Measurements from ENCODE around the gene FUS.

Gene FUS

DNA sequence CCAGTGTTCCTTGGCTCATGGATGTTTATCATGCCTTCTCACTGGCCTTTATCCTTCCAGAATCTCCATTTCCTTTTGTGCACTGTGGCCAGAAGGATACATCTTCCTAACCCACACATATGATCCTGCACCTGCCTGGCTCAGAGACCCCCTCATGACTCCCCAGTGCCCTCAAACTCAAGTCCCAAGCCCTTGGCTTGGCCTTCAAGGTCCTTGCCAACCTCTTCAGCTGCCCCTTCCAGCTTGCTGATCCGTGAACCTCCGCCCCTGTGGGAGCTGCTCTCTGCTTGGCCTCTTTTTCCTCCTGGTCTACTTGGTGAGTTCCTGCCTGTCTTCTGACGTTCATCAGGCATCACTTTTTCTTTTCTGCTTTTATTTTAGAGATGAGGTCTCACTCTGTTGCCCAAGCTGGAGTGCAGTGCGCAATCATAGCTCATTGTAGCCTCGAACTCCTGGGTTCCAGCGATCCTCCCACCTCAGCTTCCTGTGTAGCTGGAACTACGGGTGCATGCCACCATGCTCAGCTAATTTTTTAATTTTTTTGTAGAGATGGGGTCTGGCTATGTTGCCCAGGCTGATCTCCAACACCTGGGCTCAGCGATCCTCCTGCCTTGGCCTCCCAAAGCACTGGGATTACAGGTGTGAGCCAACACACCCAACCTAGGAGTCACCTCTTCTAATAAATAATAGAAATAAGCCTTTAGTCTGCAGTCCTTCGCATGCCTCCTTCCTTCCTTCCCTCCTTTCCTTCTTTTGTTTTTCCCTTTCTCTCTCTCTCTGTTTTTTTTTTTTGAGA, 25.1 kb downstream of the FUS start:
- no peak for DNase-seq

DNA sequence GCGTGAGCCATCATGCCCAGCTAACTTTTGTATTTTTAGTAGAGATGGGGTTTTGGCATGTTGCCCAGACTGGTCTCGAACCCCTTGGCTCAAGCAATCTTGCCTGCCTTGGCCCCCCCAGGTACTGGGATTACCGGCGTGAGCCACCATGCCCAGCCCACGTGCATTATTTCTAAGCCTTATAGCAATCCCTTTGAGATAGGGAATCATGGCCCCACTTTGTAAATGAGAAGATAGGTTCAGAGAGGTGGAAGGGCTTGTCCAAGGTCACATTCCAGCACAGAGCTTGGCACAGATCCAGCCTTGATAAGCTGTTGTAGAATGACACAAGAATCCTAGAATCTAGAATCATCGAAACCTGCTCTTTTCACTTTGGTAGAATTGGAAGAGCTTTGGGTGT, 26.8 kb downstream of the FUS start:
- peak; percentile 50 for DNase-seq

DNA sequence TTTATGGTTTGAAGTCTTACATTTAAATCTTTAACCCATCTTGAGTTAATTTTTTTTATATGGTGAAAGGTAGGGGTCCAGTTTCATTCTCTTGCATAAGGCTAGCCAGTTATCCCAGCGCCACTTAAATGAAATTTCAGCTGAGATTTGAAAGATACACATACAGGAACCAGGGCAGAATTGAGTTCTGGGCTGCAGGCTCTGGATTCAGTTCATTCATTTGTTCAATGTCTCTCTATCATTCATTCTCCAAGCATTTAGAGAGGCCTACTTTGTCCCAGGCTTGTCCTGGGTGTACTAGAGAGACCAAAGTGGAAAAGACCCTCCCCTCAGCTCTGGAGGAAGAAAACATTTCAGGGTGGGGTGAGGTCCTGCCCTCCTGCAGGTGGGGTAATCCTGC, 33.4 kb downstream of the FUS start:
- no peak for DNase-seq

DNA sequence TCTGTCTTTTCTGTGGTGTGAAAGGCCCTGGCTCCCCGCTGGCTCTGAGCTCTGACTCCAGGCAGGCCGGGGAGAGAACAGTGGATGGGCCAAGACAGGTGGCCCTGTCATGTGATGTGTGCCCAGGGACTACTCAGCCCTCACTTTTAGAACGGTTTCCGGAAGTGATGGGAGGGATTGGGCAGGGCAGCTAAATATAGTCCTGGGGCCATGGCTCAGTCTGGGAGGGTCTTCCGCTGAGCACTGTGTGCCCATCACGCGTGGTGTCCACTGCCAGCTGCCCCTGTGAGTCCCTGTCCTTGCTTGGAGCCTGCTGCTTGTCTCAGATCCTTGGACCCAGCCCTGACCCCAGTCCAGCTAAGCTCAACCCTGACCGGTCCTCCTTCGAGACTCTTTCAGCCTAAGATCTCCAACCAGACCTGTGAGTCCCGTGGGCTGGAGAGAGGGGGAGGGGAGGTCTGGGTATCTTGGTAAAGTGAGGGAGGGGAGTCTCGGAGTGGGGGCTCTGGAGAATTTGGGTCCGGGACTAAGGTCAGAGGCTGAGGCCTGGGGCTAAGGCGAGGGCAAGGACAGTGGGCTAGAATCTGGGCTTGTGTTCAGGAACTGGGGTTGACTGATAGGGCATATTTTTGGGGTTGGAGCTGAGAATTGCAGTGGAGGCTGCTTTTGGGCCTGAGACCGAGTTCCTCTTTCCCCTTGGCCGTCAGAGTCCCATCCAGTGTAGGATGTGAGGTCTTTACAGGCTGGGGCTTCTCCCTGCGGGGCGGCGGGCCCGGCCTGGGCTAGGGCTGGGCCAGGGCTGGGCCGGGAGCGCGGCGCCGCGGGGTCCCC, 34.2 kb downstream of the FUS start, which contains the start of gene TRIM72:
TSS of gene TRIM72 (plus strand) at position 243 of the 831 bp plus-strand sequence. CDS start 620 bp downstream, outside the sequence.
- peak; percentile 77 for DNase-seq

DNA sequence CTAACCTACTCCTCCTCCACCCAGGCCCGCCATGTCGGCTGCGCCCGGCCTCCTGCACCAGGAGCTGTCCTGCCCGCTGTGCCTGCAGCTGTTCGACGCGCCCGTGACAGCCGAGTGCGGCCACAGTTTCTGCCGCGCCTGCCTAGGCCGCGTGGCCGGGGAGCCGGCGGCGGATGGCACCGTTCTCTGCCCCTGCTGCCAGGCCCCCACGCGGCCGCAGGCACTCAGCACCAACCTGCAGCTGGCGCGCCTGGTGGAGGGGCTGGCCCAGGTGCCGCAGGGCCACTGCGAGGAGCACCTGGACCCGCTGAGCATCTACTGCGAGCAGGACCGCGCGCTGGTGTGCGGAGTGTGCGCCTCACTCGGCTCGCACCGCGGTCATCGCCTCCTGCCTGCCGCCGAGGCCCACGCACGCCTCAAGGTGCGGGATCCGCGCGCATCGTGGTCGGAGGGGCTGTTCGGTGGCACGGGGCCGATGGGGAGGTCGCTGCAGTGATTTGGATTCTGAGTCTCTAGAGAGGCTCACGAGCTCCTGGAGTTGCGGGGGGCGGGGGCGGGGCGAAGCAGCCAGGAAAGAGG, 34.9 kb downstream of the FUS start:
- DNase-seq = no peak

DNA sequence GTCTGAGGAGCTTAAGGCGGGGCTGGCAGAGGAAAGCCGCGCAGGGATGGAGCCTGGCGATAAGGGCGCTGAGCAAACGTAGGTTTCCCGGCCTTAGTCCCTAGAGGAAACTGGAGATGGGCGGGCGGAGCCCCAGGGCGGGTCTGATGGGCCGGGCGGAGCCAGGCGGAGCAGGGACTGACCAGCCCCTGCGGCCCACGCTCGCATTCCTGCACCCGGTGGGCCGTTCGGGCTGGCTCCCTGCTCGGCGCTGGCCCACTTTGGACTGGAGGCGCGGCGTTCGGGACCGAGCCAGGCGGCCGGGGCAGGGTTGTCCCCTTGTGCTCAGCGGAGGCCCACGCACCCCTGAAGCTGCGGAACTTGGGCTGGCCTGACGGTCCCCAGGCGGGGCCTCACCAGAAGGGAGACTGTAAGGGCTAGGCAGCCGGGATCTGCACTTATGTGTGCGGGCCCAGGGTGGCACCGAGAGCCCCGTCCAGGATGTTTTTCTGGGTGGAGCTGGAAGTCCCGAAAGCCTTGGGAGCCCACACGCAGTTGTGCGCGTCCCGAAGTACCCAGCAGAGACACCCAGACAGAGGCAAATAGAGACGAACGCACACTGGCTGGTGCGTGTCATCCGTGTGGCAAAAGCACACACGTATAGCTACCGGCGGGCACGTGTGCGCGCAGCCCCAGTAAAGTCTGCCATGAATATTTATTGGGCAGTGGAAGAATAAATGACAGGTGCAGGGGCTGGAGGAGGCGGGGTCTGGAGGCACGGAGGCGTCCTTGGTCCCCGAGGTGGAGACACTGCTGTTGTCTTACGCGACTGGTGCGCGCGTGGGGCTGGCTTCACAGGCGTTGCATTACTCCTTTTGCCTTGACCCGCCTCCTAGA, 35.6 kb downstream of the FUS start:
- DNase-seq = no peak

DNA sequence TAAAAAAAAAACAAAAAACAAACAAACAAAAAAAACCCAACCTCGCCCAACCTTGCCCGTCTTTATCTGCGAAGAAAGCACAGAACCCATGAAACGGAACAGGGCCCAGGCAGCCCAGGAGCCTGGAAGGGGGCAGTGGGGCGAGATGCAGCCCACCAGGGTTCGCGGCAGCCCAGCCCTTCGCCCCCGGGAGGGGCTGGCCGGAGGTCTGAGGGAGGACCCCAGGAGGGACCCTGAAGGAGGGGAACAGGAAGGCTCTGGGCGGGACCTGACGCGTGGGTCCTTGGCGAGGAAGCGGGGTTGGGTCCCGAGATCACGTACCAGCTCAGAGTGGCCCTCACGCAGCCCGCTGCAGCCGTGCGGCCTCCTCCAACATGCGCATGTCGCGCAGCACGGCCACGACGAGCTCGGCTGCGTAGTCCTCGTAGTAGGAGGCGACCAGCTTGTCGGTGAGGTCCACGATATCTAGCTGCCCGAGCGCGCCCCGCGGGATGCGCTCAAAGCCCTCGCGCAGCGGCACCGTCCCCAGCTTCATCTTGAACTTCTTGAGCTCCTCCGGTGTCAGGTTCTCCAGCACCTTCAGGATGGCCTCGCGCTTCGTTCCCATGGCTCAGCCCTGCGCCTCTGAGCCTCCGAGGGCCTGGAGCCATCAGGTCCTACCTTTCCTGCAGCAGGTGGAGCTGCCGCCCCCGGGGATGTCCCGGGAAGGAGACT, 36.6 kb downstream of the FUS start, which contains the start of gene PYDC1:
TSS of gene PYDC1 (minus strand) at position 714 of the 714 bp plus-strand sequence. CDS start at position 607, 107 bp downstream.
- no peak for DNase-seq

DNA sequence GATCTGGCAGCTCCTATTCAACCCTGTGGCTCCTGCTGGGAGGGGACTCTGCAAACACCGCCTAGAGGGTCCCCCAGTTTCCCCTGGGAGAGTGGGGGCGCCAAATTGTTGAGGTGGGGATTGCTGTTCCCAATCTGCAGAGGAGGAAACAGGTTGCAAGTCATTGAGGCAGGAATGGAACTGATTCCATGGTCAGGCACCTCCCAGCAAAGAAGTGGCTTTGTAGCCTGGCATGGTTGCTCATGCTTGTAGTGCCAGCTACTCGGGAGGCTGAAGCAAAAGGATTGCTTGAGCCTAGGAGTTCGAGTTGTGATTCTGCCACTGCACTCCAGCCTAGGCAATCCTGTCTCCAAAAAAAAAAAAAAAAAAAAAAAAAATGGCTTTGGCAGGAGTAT, 37.2 kb downstream of the FUS start:
- DNase-seq = no peak

DNA sequence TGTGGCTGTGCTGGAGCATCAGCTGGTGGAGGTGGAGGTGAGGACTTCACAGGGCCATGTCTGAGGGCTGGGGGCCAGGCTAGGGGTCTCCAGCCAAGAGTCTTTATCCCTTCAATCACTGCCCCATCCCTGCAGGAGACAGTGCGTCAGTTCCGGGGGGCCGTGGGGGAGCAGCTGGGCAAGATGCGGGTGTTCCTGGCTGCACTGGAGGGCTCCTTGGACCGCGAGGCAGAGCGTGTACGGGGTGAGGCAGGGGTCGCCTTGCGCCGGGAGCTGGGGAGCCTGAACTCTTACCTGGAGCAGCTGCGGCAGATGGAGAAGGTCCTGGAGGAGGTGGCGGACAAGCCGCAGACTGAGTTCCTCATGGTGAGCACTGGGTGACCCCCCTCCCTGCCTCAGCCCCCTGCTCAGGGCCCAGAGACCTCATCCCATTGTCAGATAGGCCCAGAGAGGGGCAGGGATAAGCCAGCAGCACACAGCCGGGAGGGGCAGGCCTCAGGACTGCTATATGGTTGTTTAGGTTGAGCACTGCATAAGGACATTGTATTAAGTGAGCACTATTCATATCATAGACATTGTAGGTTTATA, 39.3 kb downstream of the FUS start:
- DNase-seq = no peak

DNA sequence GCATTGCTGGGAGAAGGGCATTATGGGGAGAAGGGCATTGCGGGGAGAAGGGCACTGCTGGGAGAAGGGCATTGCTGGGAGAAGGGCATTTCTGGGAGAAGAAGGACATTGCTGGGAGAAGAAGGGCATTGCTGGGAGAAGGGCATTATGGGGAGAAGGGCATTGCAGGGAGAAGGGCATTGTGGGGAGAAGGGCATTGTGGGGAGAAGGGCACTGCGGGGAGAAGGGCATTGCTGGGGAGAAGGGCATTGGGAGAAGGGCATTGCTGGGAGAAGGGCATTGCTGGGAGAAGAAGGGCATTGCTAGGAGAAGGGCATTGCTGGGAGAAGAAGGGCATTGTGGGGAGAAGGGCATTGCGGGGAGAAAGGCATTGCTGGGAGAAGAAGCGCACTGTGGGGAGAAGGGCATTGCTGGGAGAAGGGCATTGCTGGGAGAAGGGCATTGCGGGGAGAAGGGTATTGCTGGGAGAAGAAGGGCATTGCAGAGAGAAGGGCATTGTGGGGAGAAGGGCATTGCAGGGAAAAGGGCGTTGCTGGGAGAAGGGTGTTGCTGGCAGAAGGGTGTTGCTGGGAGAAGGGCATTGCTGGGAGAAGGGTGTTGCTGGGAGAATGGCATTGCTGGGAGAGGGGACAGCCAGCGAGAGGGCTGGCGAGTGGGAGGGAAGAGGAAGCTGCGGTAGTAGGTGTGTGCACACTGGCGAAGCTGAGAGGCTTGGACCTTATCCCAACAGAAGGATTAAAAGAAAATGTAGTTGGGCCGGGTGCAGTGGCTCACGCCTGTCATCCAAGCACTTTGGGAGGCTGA, 41.6 kb downstream of the FUS start:
- DNase-seq = no peak

DNA sequence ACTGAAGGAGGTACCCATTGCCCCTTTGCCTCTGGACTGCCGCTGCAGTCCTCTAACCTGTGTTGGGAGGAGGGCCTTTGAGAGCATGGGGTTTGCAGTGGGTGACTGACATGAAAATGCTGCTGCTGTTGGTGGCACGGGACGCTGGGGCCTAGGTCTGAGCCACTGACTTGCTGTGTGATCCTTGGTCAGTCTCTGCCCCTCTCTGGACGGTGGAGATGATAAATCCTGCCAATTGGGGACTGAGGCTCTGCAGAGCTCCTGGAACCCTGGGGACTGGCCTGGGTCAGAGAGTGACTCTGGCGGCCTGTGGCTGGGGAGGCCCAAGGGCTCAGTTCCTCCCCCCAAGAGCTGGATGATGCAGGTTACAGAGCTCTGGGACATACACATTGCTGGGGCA, 43.1 kb downstream of the FUS start:
- DNase-seq = no peak

DNA sequence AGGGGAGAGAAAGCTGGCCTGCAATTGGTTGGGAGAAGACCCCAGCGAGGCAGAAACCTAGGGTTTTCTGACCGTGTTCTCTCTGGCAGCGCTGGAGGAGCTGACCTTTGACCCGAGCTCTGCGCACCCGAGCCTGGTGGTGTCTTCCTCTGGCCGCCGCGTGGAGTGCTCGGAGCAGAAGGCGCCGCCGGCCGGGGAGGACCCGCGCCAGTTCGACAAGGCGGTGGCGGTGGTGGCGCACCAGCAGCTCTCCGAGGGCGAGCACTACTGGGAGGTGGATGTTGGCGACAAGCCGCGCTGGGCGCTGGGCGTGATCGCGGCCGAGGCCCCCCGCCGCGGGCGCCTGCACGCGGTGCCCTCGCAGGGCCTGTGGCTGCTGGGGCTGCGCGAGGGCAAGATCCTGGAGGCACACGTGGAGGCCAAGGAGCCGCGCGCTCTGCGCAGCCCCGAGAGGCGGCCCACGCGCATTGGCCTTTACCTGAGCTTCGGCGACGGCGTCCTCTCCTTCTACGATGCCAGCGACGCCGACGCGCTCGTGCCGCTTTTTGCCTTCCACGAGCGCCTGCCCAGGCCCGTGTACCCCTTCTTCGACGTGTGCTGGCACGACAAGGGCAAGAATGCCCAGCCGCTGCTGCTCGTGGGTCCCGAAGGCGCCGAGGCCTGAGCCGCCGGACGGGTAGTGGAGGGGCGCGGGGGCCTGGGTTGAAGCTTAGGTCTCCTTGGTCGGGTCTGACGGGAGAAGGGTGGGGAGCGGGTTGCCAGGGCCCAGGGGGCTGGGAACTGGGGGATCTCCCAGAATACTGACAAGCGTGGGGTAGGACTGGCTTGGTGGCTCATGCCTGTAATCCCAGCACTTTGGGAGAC, 44.4 kb downstream of the FUS start:
- DNase-seq = no peak

DNA sequence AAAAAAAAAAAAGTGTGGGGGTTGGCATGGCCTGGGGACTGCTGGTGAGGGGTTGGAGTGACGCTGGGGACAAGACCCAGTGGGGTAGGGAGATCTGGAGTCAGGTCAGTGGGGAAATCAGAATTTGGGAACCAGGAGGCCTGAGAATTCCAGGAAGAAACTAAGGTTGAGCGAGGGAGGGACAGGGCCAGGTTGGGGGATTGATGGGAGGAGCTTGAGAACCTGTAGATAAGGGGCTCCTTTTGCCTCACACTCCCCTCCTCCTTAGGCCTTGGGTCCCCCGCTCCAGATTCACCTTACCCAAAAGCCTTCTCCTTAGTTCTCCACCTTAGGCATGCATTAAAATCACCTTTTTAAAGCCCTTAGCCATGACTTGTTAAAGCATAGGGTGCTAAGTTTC, 45.3 kb downstream of the FUS start:
- no peak for DNase-seq

DNA sequence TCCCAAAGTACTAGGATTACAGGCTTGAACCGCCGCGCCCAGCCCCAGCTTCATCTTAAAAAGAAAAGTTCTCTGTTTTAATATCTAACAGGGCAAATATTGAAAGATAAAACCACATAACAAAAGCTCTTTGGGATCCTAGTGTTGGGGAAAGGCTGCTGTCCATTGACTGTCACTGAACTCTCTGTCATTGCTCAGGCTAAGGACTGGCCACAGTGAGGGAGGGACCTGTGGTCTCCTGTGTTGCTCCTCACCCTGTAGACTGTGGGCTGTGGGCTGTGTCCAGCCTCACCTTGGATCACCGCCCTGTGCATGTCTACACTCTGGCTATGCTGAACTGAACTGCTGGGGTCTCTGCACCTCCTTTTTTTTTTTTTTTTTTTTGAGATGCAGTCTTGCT, 48.3 kb downstream of the FUS start:
- DNase-seq = no peak

DNA sequence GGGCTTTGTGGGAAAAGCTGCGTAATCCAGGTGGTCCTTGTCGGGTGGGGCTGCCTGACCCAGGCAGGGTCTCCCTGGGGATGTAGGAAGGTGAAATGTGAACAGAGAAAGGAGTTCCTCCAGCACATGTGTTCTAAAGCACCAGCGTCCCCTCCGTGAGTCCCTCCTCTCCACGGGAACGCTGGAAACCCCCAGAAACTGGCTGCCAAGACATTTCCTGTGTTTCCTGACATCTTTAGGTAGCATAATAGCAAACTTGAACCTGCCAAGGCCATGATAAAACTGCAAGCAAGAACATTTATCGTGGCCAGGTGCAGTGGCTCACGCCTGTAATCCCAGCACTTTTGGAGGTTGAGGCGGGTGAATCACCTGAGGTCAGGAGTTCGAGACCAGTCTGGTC, 49.6 kb downstream of the FUS start:
- DNase-seq = no peak

DNA sequence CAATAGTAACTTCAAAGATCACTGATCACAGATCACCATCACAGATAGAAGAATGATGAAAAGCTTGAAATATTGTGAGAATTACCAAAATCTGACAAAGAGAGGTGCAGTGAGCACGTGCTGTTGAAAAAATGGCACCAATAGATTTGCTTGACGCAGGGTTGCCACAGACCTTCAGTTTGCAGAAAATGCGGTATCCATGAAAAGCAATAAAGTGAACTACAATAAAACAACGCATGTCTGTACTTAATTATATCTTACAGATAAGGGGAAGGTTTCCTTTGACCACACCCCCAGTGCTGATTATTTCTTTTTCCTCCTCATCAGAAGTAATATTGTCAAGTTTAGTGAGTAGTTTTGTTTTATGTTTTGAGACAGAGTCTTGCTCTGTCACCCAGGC, 58.1 kb downstream of the FUS start:
- DNase-seq = no peak

All from RPMI8226 (cell line).